Measurements from ENCODE around the gene PHF2. TPM values are rescaled to one million over a fixed set of nuclear protein-coding genes. Genes with fewer than 3 reads are reported as not detected.

PHF2 gene
- total and polyA plus RNA-seq, 9 of the 15 experiments (the other 6 are each of a cell fraction or from before 2014, with no cell fraction given) = 0.37 to 14.4 (median 8.1) TPM

- TF ChIP-seq GMEB1 (CRISPR knock-in tag; IDR thresholded peaks at IDR 0.05) = no peak
- no peak for TF ChIP-seq ZNF12 (CRISPR knock-in tag; IDR thresholded peaks at IDR 0.05)
- TF ChIP-seq PTBP1 (IDR thresholded peaks at IDR 0.05; ENCODE audit: low read depth, low read length) = no peak
- TF ChIP-seq MECOM (CRISPR knock-in tag; IDR thresholded peaks at IDR 0.05) = no peak
- TF ChIP-seq FOXK1 (CRISPR knock-in tag; IDR thresholded peaks at IDR 0.05; ENCODE audit: borderline replicate concordance) = no peak
- TF ChIP-seq PTRF (tag; IDR thresholded peaks at IDR 0.05) = no peak
- TF ChIP-seq, protein P1, sequence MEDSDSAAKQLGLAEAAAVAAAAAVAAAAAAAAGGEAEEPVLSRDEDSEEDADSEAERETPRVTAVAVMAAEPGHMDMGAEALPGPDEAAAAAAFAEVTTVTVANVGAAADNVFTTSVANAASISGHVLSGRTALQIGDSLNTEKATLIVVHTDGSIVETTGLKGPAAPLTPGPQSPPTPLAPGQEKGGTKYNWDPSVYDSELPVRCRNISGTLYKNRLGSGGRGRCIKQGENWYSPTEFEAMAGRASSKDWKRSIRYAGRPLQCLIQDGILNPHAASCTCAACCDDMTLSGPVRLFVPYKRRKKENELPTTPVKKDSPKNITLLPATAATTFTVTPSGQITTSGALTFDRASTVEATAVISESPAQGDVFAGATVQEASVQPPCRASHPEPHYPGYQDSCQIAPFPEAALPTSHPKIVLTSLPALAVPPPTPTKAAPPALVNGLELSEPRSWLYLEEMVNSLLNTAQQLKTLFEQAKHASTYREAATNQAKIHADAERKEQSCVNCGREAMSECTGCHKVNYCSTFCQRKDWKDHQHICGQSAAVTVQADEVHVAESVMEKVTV (CRISPR knock-in tag; IDR thresholded peaks at IDR 0.05) = no peak
- no peak for TF ChIP-seq ZNF696 (CRISPR knock-in tag; conservative IDR thresholded peaks at IDR 0.05)
- no peak for TF ChIP-seq CTBP1 (IDR thresholded peaks at IDR 0.05; ENCODE audit: borderline replicate concordance)
- no peak for TF ChIP-seq ZFX (CRISPR knock-in tag; IDR thresholded peaks at IDR 0.05)
- TF ChIP-seq CC2D1A (IDR thresholded peaks at IDR 0.05) = no peak
- no peak for TF ChIP-seq FOXA3 (CRISPR knock-in tag; conservative IDR thresholded peaks at IDR 0.05 in 1 of 2, IDR thresholded peaks at IDR 0.05 in 1 of 2)
These were observed 12.5 kb downstream of the PHF2 start (continued) for GRCh38 chr9:93588641-93589609.
